HFFc6 (cell line): ENCODE results near the gene THOC5. TPM values are rescaled to one million over a fixed set of nuclear protein-coding genes. Genes with fewer than 3 reads are reported as not detected.
"Not testable (repeated sequence)": the region's sequence is repeated elsewhere in the genome, so short reads cannot be mapped to it uniquely, and the experiment has no call there.

ENCODE experiments used
- DNase-seq: peaks from one replicate; pipeline ENCODE4 v3.0.0-alpha.2; 2018
- H3K27ac Mint-ChIP-seq: 2 replicates; pipeline ENCODE4 v1.8.0; 2020; ENCODE audit warnings: mild to moderate bottlenecking, mixed read lengths
- H3K27me3 Mint-ChIP-seq: 2 replicates; pipeline ENCODE4 v1.8.0; 2021; ENCODE audit warnings: mild to moderate bottlenecking, moderate library complexity, mixed read lengths; ENCODE audit not compliant: insufficient read depth
- H3K36me3 Mint-ChIP-seq: 2 replicates; pipeline ENCODE4 v1.8.0; 2021; ENCODE audit warnings: low read depth, mixed read lengths
- H3K4me1 Mint-ChIP-seq: 2 replicates; pipeline ENCODE4 v1.8.0; 2020; ENCODE audit warnings: low read depth, mixed read lengths
- H3K4me3 Mint-ChIP-seq: 2 replicates; pipeline ENCODE4 v1.8.0; 2020; ENCODE audit warnings: mild to moderate bottlenecking, moderate library complexity, mixed read lengths
- H3K9me3 Mint-ChIP-seq: 2 replicates; pipeline ENCODE4 v1.8.0; 2020; ENCODE audit warnings: mild to moderate bottlenecking, mixed read lengths
- total RNA-seq, 6 experiments: library from RNA; stranded (reverse); fragmentation: NEBNext Ultra II Directional; extraction: Animal tissue kit (Norgen Biotek cat#: 25700); gene quantifications; 2 replicates in 1 of 6; 3 replicates in 5 of 6; pipeline ENCODE4 v1.2.3, GENCODE V29; 2021
- TF ChIP-seq, protein P1 (sequence below): fragments of 200-600 bp; sonication (generic); IDR thresholded peaks from 2 replicates; pipeline ENCODE4 v1.5.0; 2021; ENCODE audit warnings: antibody characterized with exemption, mild to moderate bottlenecking

THOC5 gene
- total RNA-seq, 6 experiments from 2014 or later = 50.9 to 55.4 (median 53.0) TPM

DNA sequence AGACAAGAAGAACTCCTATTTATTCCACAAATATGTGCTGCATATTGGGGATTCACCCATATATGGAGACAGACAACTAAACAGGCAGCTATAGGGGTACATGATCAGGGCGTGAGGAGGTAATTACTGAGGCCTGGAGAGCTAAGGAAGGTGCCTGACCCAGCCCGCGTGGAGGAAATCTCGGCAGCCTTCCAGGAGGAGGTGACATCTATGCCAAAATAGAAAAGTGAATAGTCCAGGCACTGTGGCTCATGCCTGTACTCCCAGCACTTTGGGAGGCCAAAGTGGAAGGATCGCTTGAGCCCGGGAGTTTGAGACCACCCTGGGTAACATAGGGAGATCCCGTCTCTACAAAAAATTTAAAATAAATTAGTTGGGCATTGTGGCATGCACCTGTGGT lies 13.8 kb upstream of the THOC5 start:
- Mint-ChIP-seq H3K27ac (no peak overlapping the region), H3K4me3 (no peak overlapping the region), H3K27me3 (no peaks in the 10 kb centered on the region; the same call in 1 of the 2 replicates), H3K9me3 (no peaks in the 10 kb centered on the region), H3K36me3 (peaks cover 5% of the 10 kb centered on the region; the same call in 1 of the 2 replicates), H3K4me1 (no peaks in the 10 kb centered on the region)
- no peak for DNase-seq
- TF ChIP-seq, protein P1, sequence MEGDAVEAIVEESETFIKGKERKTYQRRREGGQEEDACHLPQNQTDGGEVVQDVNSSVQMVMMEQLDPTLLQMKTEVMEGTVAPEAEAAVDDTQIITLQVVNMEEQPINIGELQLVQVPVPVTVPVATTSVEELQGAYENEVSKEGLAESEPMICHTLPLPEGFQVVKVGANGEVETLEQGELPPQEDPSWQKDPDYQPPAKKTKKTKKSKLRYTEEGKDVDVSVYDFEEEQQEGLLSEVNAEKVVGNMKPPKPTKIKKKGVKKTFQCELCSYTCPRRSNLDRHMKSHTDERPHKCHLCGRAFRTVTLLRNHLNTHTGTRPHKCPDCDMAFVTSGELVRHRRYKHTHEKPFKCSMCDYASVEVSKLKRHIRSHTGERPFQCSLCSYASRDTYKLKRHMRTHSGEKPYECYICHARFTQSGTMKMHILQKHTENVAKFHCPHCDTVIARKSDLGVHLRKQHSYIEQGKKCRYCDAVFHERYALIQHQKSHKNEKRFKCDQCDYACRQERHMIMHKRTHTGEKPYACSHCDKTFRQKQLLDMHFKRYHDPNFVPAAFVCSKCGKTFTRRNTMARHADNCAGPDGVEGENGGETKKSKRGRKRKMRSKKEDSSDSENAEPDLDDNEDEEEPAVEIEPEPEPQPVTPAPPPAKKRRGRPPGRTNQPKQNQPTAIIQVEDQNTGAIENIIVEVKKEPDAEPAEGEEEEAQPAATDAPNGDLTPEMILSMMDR = no peak

DNA sequence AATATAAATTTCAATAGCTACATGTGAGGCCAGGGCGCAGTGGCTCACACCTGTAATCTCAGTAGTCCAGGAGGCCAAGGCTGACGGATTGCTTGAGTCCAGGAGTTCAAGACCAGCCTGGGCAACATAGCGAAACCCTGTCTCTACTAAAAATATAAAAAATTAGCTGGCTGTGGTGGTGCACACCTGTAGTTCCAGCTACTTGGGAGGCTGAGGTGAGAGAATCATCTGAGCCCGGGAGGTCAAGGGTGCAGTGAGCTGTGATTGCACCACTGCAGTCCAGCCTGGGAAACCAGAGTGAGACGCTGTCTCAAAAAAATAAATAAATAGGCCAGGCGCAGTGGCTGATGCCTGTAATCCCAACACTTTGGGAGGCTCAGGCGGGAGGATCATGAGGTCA lies 13.0 kb upstream of the THOC5 start:
- not testable (repeated sequence) for DNase-seq, H3K27ac Mint-ChIP-seq, H3K27me3 Mint-ChIP-seq, H3K36me3 Mint-ChIP-seq, H3K4me1 Mint-ChIP-seq, H3K4me3 Mint-ChIP-seq, H3K9me3 Mint-ChIP-seq

DNA sequence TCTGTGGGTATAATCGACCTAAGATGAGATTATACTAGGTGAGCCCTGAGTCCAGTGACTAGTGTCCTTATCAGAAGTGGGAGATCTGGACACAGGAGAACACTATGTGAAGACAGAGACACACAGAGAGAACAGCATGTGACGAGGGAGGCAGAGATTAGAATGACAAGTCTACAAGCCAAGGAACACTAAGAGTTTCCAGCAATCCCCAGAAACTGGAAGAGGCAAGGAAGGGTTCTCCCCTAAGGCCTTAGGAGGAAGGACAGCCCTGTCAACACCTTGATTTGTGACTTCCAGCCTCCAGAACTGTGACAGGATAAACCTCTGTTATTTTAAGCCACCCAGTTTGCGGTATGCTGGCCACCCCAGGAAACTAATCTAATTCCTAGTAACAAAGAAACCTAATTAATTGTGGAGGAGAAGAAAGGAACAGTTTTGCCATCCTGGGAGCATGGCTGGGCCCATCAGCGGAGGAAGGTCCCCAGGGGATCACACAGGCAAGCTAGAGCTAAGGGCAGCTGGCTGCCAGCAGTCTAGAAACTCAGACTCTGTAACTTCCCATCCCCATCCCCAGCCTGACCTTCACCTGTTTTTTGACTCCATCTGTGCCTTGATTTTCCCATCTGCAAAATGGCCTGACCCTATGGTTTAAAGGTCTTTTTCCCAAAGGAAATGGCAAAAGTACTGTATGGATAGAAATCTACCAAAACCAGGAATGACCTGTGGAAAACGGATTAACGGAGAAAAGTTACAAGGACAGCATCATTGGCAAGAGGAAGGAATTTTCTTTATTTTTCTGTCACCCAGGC lies 10.3 kb upstream of the THOC5 start:
- Mint-ChIP-seq H3K4me3 (no peak overlapping the region), H3K4me1 (no peaks in the 10 kb centered on the region), H3K27me3 (no peaks in the 10 kb centered on the region; the same call in 1 of the 2 replicates), H3K27ac (no peak overlapping the region), H3K36me3 (peaks cover 15% of the 10 kb centered on the region), H3K9me3 (no peaks in the 10 kb centered on the region)
- DNase-seq = no peak
- TF ChIP-seq, protein P1 = no peak

DNA sequence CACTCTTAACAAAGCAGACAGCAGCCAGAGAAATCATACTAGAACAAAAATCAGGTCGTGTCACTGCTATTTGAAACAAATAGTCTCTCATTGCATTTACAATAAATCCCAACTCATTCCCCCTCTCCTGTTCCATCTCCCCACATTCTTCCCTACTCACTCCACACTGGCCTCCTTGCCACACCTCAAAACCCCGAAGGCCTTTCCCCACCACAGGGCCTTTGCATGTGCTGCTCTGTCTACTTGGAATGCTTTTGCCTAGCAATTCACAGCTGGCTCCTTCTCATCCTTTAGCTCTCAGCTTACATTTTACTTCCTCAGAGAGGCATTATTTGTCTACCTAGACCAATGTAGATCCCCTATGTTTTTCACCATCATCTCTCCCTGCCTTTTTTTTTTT lies 6.3 kb upstream of the THOC5 start:
- peaks cover 23% of the 10 kb centered on the region for H3K36me3 Mint-ChIP-seq
- no peak for DNase-seq
- H3K4me3 Mint-ChIP-seq = no peak overlapping the region
- TF ChIP-seq, protein P1 = no peak
- no peaks in the 10 kb centered on the region; the same call in 1 of the 2 replicates for H3K27me3 Mint-ChIP-seq
- no peak overlapping the region for H3K27ac Mint-ChIP-seq
- H3K9me3 Mint-ChIP-seq = no peaks in the 10 kb centered on the region
- peaks cover 10% of the 10 kb centered on the region; the same call in 1 of the 2 replicates for H3K4me1 Mint-ChIP-seq

DNA sequence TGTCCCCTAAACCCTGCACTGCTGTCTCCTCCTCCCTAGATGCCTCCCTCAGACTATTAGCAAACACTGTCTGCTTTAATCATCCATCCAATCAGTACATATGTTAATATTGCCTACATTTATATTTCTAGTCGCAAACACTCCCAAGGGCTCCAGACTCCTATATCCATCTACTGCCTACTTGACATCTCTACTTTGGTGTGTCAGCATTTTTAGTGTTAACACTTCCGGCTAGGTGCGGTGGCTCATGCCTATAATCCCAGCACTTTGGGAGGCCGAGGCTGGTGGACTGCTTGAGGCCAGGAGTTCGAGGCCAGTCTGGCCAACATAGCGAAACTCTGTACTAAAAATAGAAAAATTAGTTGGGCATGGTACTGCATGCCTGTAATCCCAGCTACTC lies 5.5 kb upstream of the THOC5 start:
- Mint-ChIP-seq H3K36me3 (peaks cover 23% of the 10 kb centered on the region), H3K4me1 (peaks cover 16% of the 10 kb centered on the region), H3K27ac (no peak overlapping the region), H3K4me3 (no peak overlapping the region), H3K9me3 (no peaks in the 10 kb centered on the region), H3K27me3 (no peaks in the 10 kb centered on the region; the same call in 1 of the 2 replicates)
- TF ChIP-seq, protein P1 = no peak
- DNase-seq = no peak

DNA sequence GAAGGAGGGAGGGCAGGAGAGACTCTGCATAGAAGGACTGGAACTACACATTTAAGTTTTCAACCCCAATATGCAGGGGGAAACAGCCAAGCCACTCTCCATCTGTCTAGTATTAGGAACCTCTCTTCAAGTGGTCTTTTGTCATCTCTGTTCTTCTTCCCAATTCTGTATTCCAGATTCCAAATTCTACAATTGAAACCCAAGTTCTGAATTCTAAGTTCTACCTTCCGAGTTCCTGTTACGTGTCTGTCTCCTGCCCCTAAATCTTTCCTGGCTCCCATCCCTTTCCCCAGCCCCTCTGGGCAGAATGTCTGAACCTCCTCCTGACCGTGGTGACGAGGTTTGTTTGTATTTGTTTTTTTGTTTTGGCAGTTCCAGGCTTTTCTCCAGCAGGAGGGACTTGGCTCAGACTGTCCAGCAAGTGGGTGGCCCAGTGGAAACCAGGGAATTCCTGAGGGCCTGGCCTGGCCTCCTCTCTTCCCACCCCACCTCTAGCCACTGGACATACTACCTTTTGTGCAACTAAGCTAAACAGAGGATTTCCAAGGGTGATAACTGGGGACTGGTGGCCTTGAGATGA lies 1.6 kb upstream of the THOC5 start:
- H3K36me3 Mint-ChIP-seq = peaks cover 27% of the 10 kb centered on the region
- H3K27ac Mint-ChIP-seq = peak overlapping the region; percentile 82
- H3K9me3 Mint-ChIP-seq = no peaks in the 10 kb centered on the region
- H3K4me3 Mint-ChIP-seq = no peak overlapping the region
- TF ChIP-seq, protein P1 = no peak
- DNase-seq = peak; percentile 11
- H3K27me3 Mint-ChIP-seq = no peaks in the 10 kb centered on the region; the same call in 1 of the 2 replicates
- H3K4me1 Mint-ChIP-seq = peaks cover 28% of the 10 kb centered on the region

DNA sequence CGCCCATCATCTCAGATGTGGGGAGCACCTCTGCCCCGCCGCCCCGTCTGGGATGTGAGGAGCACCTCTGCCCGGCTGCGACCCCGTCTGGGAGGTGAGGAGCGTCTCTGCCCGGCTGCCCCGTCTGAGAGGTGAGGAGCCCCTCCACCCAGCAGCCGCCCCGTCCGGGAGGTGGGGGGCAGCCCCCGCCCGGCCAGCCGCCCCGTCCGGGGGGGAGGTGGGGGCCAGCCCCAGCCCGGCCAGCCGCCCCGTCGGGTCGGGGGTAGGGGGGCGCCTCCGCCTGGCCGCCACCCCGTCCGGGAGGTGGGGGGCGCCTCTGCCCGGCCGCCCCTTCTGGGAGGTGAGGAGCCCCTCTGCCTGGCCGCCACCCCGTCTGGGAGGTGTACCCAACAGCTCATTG lies 1.2 kb downstream of the THOC5 start:
- Mint-ChIP-seq H3K36me3 (peaks cover 30% of the 10 kb centered on the region), H3K4me1 (peaks cover 28% of the 10 kb centered on the region), H3K27ac (peak overlapping the region; percentile 82; the same call in 1 of the 2 replicates)

More for the DNA sequence above, 1.2 kb downstream of the THOC5 start:
- not testable (repeated sequence) for DNase-seq, H3K9me3 Mint-ChIP-seq, H3K27me3 Mint-ChIP-seq
- peak overlapping the region; percentile 97 for H3K4me3 Mint-ChIP-seq
